RKO (cell line): ENCODE data around the gene PCCA.
"Not testable (repeated sequence)": the region's sequence is repeated elsewhere in the genome, so short reads cannot be mapped to it uniquely, and the experiment has no call there.

Experiments used
- DNase-seq: peaks from one replicate; pipeline ENCODE4 v3.0.0-alpha.2; 2016; ENCODE audit warnings: low spot score

The PCCA gene

GRCh38 chr13:100510208-100510957 lies 421.5 kb downstream of the PCCA start:
- no peak for DNase-seq

GRCh38 chr13:100511466-100511865 lies 422.6 kb downstream of the PCCA start:
- no peak for DNase-seq

- peak; percentile 8 for DNase-seq
These were observed 423.5 kb downstream of the PCCA start for GRCh38 chr13:100512422-100512821.

GRCh38 chr13:100513171-100513570 lies 424.3 kb downstream of the PCCA start:
- DNase-seq, result no peak

GRCh38 chr13:100513987-100514670 lies 425.2 kb downstream of the PCCA start:
- DNase-seq, result no peak

GRCh38 chr13:100514788-100515409 lies 426.0 kb downstream of the PCCA start:
- peak; percentile 74 for DNase-seq

GRCh38 chr13:100515410-100515800 lies 426.5 kb downstream of the PCCA start:
- no peak for DNase-seq

- no peak for DNase-seq
These were observed 428.2 kb downstream of the PCCA start for GRCh38 chr13:100517135-100517534.

GRCh38 chr13:100517728-100518127 lies 428.8 kb downstream of the PCCA start:
- no peak for DNase-seq

- DNase-seq, result no peak
These were observed 429.6 kb downstream of the PCCA start for GRCh38 chr13:100518394-100519062.

- no peak for DNase-seq
These were observed 430.7 kb downstream of the PCCA start for GRCh38 chr13:100519626-100520025.

GRCh38 chr13:100520936-100521850 lies 432.3 kb downstream of the PCCA start:
- no peak for DNase-seq

GRCh38 chr13:100521851-100522617 lies 433.1 kb downstream of the PCCA start:
- DNase-seq, result no peak

GRCh38 chr13:100522618-100523309 lies 433.9 kb downstream of the PCCA start:
- DNase-seq, result no peak

GRCh38 chr13:100523411-100523810 lies 434.5 kb downstream of the PCCA start:
- DNase-seq, result no peak

- no peak for DNase-seq
These were observed 435.1 kb downstream of the PCCA start for GRCh38 chr13:100523981-100524386.

- not testable (repeated sequence) for DNase-seq
These were observed 435.8 kb downstream of the PCCA start for GRCh38 chr13:100524688-100525087.

GRCh38 chr13:100525453-100526317 lies 436.8 kb downstream of the PCCA start:
- DNase-seq, result no peak
